Stimulated activated CD8-positive, alpha-beta memory T cell treated with anti-CD3 and anti-CD28 coated beads, Interleukin-4, amount 100 ng/mL, for 48 hours (primary cell): ENCODE results near the gene GAB2.

Experiments used
- DNase-seq: peaks from one replicate; pipeline ENCODE4 v3.0.0-alpha.2; 2020

Gene GAB2

GRCh38 chr11:78399136-78399535 lies 18.5 kb downstream of the GAB2 start:
- no peak for DNase-seq

DNA sequence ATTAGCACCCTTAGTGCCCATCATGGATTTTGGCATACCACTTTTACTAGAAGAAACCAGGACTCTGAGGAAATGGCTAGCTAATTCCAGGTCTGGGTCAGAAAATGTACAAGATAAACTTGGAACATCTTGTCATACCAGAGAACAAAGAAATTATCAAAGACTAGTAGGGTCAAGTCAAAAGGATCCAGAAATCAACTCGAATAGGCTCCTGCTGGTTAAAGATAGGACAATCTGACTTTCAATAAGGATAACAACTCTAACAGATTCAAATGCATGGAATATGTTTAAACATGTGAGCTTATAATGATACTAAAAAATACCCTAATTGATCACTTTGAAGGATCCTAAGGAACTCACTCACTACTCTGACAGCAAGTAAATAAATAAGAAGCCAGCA lies 18.9 kb downstream of the GAB2 start:
- DNase-seq: no peak

GRCh38 chr11:78397398-78397797 lies 20.2 kb downstream of the GAB2 start:
- no peak for DNase-seq

- DNase-seq: no peak
These were observed 22.0 kb downstream of the GAB2 start for GRCh38 chr11:78395597-78395996.

DNA sequence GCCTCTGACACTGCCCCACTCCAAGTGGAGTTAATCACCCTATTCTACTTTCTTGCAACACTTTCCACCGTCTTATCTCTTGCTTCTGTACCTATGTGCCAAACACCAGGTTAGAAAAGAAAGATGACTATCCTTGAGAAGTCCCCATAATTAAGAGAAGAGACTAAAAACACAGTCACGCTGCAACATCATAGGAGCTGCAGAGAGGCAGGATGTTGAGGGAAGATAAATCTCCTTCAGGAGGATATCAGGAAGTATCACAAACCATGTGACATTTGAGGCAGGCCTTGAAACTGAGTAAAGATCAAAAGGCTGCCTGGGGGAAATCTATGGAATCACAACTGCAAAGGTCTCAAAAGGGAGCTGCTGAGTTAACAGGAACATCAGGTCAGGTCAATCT lies 24.8 kb downstream of the GAB2 start:
- no peak for DNase-seq

DNA sequence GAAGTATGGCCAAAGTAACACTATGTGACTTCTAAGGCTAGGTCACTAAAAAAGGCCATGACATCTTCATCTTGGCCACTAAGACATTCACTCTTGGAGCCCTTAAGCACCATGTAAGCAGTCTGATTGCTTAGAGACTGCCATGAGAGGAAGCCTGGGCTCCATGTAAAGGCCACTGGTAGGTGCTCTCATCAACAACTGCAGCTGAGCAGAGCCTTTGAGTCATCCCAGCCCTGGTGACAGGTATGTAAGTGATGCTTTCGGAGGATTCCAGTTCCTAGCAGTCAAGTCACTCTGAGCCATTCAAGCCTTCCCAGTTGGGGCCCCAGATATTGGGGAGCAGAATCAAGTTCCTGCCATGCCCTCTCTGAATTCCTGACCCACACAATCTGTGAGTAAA lies 26.2 kb downstream of the GAB2 start:
- no peak for DNase-seq

- no peak for DNase-seq
These were observed 26.8 kb downstream of the GAB2 start for GRCh38 chr11:78390809-78391208.

DNA sequence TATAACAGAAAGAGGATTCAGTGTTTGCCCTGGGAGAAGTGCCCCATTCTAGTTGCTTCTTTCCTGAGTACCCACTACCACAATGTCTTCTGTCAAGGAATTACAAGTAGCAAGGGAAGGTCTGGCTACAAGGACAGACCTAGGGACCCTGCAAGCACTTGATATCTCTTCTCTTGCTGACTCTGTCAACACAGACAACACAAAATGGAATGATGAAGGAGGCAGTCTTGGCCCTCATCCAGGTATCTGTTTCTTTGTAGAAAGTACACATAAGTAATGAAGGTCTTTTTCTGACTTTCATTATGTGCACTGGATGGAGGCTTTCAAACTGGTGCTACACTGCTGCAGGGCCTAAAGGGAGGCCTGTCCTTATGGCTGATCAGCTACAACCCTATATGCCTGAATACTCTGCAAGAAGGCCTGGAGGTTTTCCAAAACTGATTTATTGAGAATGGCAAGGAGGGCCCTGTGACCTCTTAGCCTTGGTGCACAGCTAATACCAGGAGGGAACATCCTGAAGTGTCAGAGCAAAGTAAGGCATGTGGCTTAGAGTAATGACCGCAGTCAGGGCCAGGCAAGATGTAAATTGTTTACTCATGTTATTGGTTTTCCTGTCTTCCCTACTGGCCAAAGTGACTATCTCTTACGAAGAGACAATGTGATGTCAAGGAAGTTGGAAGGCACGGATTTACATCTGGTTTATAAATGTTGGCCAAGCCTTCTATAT lies 31.2 kb downstream of the GAB2 start:
- no peak for DNase-seq

- DNase-seq: no peak
These were observed 32.4 kb downstream of the GAB2 start for GRCh38 chr11:78385205-78385604.

DNA sequence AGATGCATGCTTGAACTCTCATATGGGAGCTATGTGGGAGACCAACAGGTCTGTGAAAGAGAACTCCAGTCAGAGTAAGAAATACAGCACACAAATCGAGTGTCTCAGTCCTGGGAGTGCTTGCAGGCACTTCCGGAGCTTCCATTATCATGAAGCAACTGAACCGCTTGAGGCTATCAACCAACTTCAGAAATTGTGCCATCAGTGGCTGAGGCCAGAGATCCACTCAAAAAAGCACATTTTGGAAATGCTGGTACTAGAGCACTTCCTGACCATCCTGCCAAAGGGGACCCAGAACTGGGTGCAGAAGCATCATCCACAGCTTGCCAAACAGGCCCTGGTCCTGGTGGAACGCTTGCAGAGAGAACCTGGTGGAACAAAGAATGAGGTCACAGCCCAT lies 33.4 kb downstream of the GAB2 start:
- no peak for DNase-seq

GRCh38 chr11:78381865-78382264 lies 35.8 kb downstream of the GAB2 start:
- DNase-seq: no peak

DNA sequence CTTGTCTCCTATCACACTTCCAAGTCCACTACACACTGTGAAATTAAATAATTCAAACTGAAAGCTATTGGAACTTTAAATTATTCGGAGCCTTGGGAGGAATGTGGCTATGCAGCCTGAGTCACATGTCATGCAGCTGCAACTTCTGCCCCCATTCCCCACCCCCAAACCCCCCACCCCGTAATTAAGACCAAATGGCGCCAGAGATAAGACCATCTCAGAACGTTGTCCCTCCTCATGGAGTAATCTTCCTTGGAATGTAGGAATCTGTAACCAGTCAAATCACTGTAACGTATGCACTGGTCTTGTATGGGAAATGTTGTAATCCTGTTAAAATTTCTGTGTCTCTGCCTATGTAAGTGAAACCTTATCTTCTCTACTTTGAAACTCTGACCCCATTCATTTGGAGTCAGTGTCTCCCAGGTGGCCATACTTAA lies 37.0 kb downstream of the GAB2 start:
- DNase-seq: no peak

DNA sequence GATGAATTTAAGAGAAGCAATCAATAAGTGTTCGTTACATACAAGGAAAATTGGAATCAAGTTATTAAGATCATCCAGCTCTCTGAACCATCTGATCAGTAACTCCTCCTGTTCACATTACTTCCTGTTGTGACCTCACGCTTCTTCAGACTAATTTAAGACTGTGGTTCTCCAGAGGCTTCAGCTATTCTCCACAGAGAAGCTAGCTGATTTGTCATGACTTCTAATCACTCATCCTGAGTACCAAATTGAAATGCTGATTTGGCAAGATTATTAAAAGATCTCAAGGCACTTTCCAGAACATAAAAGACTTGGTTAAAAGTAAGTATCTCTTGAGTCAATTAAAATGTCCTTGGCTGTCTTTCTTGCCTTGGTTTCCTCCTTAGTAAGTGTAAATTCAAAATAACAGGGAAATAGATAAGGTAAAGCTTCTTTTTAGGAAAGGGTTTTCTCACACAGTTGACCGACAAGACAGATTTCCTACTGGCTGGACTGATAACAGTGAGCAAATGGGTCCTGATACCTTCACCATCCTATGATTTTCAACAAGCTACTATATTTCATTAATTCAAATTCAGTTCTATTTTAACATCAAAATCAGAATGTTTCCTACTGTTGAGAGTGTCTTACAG lies 38.5 kb downstream of the GAB2 start:
- DNase-seq: no peak

- no peak for DNase-seq
These were observed 39.8 kb downstream of the GAB2 start for GRCh38 chr11:78377625-78378418.

- no peak for DNase-seq
These were observed 40.8 kb downstream of the GAB2 start for GRCh38 chr11:78376858-78377257.

DNA sequence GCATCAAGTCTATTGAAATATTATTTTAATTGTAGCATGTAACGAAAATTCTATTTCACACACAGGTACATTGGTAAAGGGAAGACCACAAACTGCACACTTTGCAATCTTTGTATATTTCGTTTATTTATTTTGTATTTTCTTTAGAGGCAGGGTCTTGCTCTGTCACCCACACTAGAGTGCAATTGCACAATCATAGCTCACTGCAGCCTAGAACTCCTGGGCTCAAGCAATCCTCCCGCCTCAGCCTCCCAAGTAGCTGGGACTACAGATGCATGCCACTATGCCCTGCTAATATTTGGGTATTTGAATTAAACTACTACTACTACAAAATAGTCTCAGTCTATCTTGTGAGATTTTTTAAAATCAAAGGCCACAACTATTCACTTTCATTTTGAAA lies 42.7 kb downstream of the GAB2 start:
- no peak for DNase-seq

DNA sequence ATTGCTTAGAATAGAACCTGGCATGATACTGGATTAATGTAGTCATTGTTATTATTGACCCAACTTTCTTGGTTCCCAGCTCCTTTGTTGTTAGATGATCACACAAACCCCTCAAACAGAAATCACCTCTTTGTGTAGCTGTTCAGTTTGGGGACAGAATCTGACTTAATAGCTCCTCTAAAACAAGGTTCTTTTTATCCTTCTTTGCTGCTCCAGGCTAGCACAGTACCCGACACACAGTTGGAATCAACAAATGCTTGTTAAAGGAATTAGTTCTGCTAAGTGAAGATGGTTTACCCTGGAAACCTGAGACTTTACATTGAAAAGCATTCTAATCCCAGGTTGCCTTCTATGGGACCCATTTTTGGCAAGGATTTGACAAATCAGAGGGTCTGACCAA lies 43.9 kb downstream of the GAB2 start:
- no peak for DNase-seq

GRCh38 chr11:78372114-78372768 lies 45.4 kb downstream of the GAB2 start:
- no peak for DNase-seq

- DNase-seq: no peak
These were observed 46.3 kb downstream of the GAB2 start for GRCh38 chr11:78371221-78371891.

- DNase-seq: no peak
These were observed 47.0 kb downstream of the GAB2 start for GRCh38 chr11:78370406-78371172.

GRCh38 chr11:78365381-78365792 lies 52.2 kb downstream of the GAB2 start:
- no peak for DNase-seq

DNA sequence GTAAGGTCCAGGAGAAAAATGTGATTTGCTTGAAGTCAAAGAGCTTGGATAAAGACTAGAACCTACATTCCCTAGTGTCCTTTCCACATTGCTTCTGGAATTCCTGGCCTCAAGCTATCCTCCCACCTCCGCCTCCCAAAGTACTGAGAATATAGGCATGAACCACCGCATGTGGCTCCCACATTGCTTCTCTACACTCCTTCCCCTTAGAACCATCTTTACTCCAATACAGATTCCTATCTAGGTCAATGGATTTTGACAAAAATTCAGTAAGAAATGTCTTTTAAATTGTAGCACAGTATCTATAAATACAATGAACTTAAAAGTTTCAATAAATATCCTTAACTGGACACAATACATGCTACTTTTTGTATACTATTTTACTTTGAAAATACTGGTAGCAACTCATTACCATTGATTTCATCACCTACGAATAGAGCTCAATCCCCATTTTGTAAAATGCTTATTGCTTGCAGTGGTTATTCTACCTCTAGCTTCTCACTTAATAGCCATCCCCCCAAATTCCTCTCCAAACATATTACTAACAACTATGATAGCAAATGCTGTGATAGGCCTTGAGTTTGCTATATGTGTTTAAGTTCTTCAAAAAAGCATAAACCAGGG lies 53.4 kb downstream of the GAB2 start:
- DNase-seq: no peak
